ENCODE results near the gene PPP3CA.
"Not testable (repeated sequence)": the region's sequence is repeated elsewhere in the genome, so short reads cannot be mapped to it uniquely, and the experiment has no call there.

DNA sequence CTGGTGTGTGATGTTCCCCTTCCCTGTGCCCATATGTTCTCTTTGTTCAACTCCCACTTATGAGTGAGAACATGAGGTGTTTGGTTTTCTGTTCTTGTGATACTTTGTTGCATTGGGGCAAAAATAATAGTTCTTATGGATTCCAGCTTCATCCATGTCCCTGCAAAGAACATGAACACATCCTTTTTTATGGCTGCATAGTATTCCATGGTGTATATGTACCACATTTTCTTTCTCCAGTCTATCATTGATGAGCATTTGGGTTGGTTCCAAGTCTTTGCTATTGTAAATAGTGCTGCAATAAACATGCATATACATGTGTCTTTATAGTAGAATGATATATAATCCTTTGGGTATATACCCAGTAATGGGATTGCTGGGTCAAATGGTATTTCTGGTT is 254.7 kb downstream of the PPP3CA start:
- TF ChIP-seq, protein P1, sequence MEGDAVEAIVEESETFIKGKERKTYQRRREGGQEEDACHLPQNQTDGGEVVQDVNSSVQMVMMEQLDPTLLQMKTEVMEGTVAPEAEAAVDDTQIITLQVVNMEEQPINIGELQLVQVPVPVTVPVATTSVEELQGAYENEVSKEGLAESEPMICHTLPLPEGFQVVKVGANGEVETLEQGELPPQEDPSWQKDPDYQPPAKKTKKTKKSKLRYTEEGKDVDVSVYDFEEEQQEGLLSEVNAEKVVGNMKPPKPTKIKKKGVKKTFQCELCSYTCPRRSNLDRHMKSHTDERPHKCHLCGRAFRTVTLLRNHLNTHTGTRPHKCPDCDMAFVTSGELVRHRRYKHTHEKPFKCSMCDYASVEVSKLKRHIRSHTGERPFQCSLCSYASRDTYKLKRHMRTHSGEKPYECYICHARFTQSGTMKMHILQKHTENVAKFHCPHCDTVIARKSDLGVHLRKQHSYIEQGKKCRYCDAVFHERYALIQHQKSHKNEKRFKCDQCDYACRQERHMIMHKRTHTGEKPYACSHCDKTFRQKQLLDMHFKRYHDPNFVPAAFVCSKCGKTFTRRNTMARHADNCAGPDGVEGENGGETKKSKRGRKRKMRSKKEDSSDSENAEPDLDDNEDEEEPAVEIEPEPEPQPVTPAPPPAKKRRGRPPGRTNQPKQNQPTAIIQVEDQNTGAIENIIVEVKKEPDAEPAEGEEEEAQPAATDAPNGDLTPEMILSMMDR (IDR thresholded peaks at IDR 0.05), result not testable (repeated sequence)
- not testable (repeated sequence) for TF ChIP-seq POLR2A (IDR thresholded peaks at IDR 0.05)

Data from right lobe of liver (tissue), 4 donors.